ENCODE measurements around the gene SLC6A3.

GRCh38 chr5:1360861-1361260, 84.4 kb downstream of the SLC6A3 start:
- no peak for TF ChIP-seq POLR2AphosphoS5 (IDR thresholded peaks at IDR 0.05; ENCODE audit: low read depth, low read length)
- TF ChIP-seq CTCF (IDR thresholded peaks at IDR 0.05), result no peak
- TF ChIP-seq REST (IDR thresholded peaks at IDR 0.05; ENCODE audit: insufficient read depth in 1 of 2, low read depth in 2 of 2, low read length in 1 of 2), result no peak

Data from Panc1 (cell line).